ENCODE data around the gene ADAT3.
"Not testable (repeated sequence)": the region's sequence is repeated elsewhere in the genome, so short reads cannot be mapped to it uniquely, and the experiment has no call there.

ADAT3 gene

DNA sequence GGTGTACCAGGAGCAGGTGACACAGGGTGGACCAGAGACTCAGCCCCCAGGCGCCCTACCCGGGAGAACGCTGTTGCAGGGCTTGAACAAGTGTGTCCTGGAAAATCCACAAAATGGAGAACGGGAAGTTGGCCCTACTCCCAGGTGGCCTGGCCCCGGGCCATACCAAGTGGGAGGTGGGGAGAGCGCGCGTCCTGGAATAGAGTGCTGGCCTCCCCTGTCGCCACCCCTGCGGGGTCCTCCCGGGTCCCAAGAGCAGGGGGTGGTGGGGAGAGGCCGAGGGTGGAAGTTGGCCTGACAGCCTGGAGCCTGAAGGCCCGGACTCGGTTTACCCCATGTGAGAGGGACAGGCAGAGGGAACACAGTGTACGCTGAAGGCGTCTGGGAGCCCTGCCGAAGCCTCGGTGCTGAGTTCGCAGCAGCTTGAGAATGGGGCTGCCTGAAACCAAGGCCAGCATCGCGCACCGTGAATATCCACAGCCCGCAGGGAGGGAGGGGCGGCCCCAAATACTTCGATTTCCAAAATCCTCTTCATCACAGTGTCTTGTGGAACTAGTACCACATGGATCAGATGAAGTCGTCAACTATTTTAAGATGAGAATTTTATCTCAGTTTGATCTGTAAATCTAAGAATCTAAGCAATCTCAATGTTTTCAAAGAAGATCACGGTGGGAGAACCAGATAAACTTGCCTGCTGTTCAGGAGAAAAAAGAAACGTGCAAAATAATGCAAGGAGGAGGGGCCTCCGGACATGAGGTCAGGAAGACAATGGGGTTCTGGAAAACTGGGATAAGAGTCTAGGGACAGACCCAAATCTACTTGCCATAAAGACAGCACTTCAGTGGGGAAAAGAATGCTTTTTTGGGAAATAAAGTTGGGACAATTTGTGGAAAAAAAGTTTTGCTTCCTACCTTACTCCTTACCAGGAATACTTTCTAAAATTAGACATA is 31.4 kb upstream of the ADAT3 start:
- in situ Hi-C loops (cut with MboI; ENCODE audit: low pct_unique_long_range_greater_than_20kb, low sequenced_read_pairs, unreplicated experiment): no loop called here
- TF ChIP-seq, protein P1, sequence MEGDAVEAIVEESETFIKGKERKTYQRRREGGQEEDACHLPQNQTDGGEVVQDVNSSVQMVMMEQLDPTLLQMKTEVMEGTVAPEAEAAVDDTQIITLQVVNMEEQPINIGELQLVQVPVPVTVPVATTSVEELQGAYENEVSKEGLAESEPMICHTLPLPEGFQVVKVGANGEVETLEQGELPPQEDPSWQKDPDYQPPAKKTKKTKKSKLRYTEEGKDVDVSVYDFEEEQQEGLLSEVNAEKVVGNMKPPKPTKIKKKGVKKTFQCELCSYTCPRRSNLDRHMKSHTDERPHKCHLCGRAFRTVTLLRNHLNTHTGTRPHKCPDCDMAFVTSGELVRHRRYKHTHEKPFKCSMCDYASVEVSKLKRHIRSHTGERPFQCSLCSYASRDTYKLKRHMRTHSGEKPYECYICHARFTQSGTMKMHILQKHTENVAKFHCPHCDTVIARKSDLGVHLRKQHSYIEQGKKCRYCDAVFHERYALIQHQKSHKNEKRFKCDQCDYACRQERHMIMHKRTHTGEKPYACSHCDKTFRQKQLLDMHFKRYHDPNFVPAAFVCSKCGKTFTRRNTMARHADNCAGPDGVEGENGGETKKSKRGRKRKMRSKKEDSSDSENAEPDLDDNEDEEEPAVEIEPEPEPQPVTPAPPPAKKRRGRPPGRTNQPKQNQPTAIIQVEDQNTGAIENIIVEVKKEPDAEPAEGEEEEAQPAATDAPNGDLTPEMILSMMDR (IDR thresholded peaks at IDR 0.05; ENCODE audit: extremely low read depth, insufficient read depth, missing control alignments): no peak
- DNase-seq (ENCODE audit: low spot score): no peak

GRCh38 chr19:1874554-1875185 is 30.5 kb upstream of the ADAT3 start:
- DNase-seq (ENCODE audit: low spot score): no peak
- TF ChIP-seq, protein P1 (IDR thresholded peaks at IDR 0.05; ENCODE audit: extremely low read depth, insufficient read depth, missing control alignments): no peak
- in situ Hi-C loops (cut with MboI; ENCODE audit: low pct_unique_long_range_greater_than_20kb, low sequenced_read_pairs, unreplicated experiment): no loop called here

DNA sequence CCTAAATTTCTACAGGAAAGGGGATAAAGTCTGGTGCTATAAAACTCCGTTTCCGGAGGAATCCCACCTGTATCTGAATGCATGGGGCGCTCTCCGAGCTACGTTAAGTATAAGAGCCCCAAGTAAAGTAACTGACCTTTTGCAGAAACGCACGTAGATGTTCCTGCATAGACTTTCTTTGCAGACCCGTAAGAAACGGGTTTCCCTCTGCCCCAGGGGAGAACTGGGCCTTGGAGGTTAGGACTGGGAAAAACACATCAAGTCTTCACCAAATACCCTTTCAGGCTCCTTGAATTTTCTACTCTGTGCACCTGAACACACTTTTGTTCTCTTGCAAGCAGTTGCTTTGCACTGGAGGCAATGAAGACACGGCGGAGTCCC is 29.9 kb upstream of the ADAT3 start:
- DNase-seq (ENCODE audit: low spot score); in situ Hi-C loops (cut with MboI; ENCODE audit: low pct_unique_long_range_greater_than_20kb, low sequenced_read_pairs, unreplicated experiment): not testable (repeated sequence)

DNA sequence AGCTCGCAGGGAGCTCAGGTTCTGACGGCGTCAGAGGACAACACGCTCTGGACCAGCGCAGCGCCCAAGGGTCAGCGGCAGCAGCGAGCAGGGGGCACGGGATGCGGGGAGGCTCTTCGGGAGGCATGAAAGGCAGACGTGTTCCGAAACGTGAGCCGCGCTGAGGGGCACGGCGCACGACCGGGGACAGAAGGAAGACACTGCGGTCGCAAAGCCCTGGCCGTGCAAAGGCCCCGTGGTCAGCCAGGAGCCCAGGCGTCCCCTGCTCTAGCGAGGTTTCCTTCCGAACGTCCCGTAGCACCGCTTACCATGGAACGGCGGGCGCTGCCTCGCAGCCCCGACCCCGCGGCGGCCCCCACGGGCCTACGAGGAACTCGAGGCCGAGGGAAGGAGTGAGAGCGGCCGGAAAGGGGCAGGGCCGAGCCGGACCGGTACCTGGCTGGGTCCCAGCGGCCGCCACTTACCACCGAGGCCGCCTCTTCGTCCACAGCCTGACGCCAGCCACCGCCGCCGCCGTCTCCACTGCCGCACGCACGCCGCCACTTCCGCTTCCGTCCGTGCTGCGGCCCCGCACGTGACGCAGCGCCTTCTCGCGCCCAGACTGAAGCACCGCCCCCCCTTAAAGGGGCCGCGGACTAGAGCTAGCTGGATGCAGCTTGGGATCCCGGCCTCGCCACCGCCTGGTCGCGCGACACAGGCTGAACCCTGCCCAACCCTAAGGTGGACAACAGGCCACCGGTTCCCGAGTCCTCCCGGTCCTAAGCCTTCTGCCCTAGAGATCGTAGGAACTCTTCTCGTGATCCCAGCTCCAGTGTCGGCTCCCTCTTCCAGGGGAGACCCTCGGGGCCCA is 29.3 kb upstream of the ADAT3 start:
- in situ Hi-C loops (cut with MboI; ENCODE audit: low pct_unique_long_range_greater_than_20kb, low sequenced_read_pairs, unreplicated experiment): no loop called here
- TF ChIP-seq, protein P1 (IDR thresholded peaks at IDR 0.05; ENCODE audit: extremely low read depth, insufficient read depth, missing control alignments): no peak
- peak; percentile 95 for DNase-seq (ENCODE audit: low spot score)

DNA sequence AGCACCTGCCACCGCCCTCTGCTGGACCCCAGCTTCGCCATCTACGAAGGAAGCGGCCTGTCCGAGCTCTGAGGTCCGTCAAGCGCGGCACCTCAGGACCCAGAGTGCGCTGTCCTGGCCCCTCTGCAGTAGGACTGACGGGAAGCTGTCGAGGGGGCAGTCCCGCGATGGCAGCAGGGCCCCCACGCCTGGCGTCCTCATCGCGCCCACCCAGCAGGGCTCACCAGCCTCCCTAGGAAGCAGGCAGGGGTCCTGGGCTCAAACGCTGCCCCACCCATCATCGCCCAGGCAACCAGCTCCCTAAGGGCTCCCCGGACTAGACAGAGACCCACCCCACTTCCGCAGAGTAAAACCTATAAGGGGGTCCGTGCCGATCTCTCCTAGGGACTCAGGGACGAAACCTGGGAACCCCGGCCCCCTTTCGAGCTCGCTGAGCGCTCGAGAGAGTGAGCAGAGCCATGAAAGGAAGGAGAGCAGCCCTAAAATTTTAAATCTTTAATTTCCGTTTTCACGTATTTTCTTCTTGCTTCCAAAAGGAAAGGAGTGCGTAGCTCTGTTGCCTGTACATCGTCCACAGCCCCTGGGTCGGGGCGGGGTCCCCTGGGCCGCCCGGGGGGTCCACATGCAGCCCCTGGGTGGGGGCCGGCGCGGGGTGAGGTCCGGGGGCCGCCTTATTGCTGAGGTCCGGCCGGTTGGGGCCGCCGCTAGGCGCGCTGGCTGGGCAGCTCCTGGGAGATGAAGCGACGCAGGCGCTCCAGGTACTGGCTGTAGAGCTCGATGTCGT is 28.5 kb upstream of the ADAT3 start:
- DNase-seq (ENCODE audit: low spot score); in situ Hi-C loops (cut with MboI; ENCODE audit: low pct_unique_long_range_greater_than_20kb, low sequenced_read_pairs, unreplicated experiment): not testable (repeated sequence)

- DNase-seq (ENCODE audit: low spot score); in situ Hi-C loops (cut with MboI; ENCODE audit: low pct_unique_long_range_greater_than_20kb, low sequenced_read_pairs, unreplicated experiment): not testable (repeated sequence)
Observed at GRCh38 chr19:1877280-1877660, 27.9 kb upstream of the ADAT3 start.

GRCh38 chr19:1878583-1878982 is 26.6 kb upstream of the ADAT3 start:
- DNase-seq (ENCODE audit: low spot score); in situ Hi-C loops (cut with MboI; ENCODE audit: low pct_unique_long_range_greater_than_20kb, low sequenced_read_pairs, unreplicated experiment): not testable (repeated sequence)

- in situ Hi-C loops (cut with MboI; ENCODE audit: low pct_unique_long_range_greater_than_20kb, low sequenced_read_pairs, unreplicated experiment); DNase-seq (ENCODE audit: low spot score): not testable (repeated sequence)
Observed at GRCh38 chr19:1879982-1880381, 25.2 kb upstream of the ADAT3 start.

Data from GM13977 (cell line).